Adipose tissue (tissue), 3 donors: ENCODE measurements around the gene PDZK1. TPM values are rescaled to one million over a fixed set of nuclear protein-coding genes. Genes with fewer than 3 reads are reported as not detected.
"Not testable (repeated sequence)": the region's sequence is repeated elsewhere in the genome, so short reads cannot be mapped to it uniquely, and the experiment has no call there.

ENCODE experiments used
- H3K27ac ChIP-seq: one replicate; pipeline ENCODE4 v1.5.1; 2013; ENCODE audit warnings: low read depth, low read length
- WGBS, 3 donors: extraction: QIAGEN DNeasy Blood & Tissue Kit; methylation state at CpG; one replicate each; pipeline ENCODE4 v1.1.7; 2013; 5-methylcytosine and 5-hydroxymethylcytosine counted together
- polyA plus RNA-seq, 3 donors: library from polyadenylated mRNA; stranded (reverse); fragments of 200-250 nt; gene quantifications; one replicate each; pipeline ENCODE4 v1.2.3, GENCODE V29; 2013
- donor health status: healthy with polysubstance abuse.
- donor health status: Bipolar disorder and iron deficiency.
- donor health status: healthy.

Gene PDZK1
- polyA plus RNA-seq, result 1 to 10 TPM in 1 of 3 donors, under 1 TPM in 1, not detected in 1; 0.07 to 1.4 TPM

GRCh38 chr1:145707183-145707867 lies at the start of gene PDZK1:
PDZK1 (minus strand) TSS chr1:145707368; CDS start chr1:145688021, 19,347 bp downstream.
- WGBS, 3 donors, result 37 to 80% (median 65%) methylated on average over 9 of the region's 9 CpGs
- no peak within 1 kb of the TSS for H3K27ac ChIP-seq

- 83 to 89% (median 85%) methylated on average over 5 of the region's 5 CpGs for whole genome bisulfite sequencing, 3 donors
- no peak overlapping the region for H3K27ac ChIP-seq
Observed at GRCh38 chr1:145751491-145752037, 44.4 kb upstream of the PDZK1 start.

GRCh38 chr1:145750426-145750825 lies 43.3 kb upstream of the PDZK1 start:
- WGBS, 3 donors, result 58 to 83% (median 70%) methylated on average over 5 of the region's 5 CpGs
- H3K27ac ChIP-seq, result no peak overlapping the region

- WGBS, 3 donors, result 72 to 94% (median 79%) methylated on average over 9 of the region's 9 CpGs
Observed at GRCh38 chr1:145747398-145748247, 40.5 kb upstream of the PDZK1 start.

GRCh38 chr1:145740269-145740668 lies 33.1 kb upstream of the PDZK1 start:
- WGBS, 3 donors, result 33 to 89% (median 87%) methylated on average over 4 of the region's 4 CpGs
- H3K27ac ChIP-seq, result no peak overlapping the region

More at GRCh38 chr1:145747398-145748247, 40.5 kb upstream of the PDZK1 start:
- no peak overlapping the region for H3K27ac ChIP-seq

- WGBS, 3 donors, result 95 to 100% (median 96%) methylated on average over 1 of the region's 1 CpG
- no peak overlapping the region for H3K27ac ChIP-seq
Observed at GRCh38 chr1:145736191-145736590, 29.0 kb upstream of the PDZK1 start.

- H3K27ac ChIP-seq, result no peak overlapping the region
- WGBS, 3 donors, result 91 to 95% (median 94%) methylated on average over 3 of the region's 3 CpGs
Observed at GRCh38 chr1:145730900-145731299, 23.7 kb upstream of the PDZK1 start.

GRCh38 chr1:145730467-145730866 lies 23.3 kb upstream of the PDZK1 start:
- 76 to 82% (median 77%) methylated on average over 4 of the region's 4 CpGs for WGBS, 3 donors
- no peak overlapping the region for H3K27ac ChIP-seq

GRCh38 chr1:145729666-145730436 lies 22.7 kb upstream of the PDZK1 start:
- 84 to 94% (median 92%) methylated on average over 5 of the region's 5 CpGs for WGBS, 3 donors
- no peak overlapping the region for H3K27ac ChIP-seq

- 55 to 69% (median 66%) methylated on average over 5 of the region's 5 CpGs for WGBS, 3 donors
Observed at GRCh38 chr1:145729196-145729595, 22.0 kb upstream of the PDZK1 start.

GRCh38 chr1:145726193-145726592 lies 19.0 kb upstream of the PDZK1 start:
- H3K27ac ChIP-seq, result not testable (repeated sequence)
- WGBS, 3 donors, result 96 to 98% (median 98%) methylated on average over 5 of the region's 5 CpGs

More at GRCh38 chr1:145729196-145729595, 22.0 kb upstream of the PDZK1 start:
- no peak overlapping the region for H3K27ac ChIP-seq

GRCh38 chr1:145720878-145721671 lies 13.9 kb upstream of the PDZK1 start:
- no peak overlapping the region for H3K27ac ChIP-seq
- WGBS, 3 donors, result 6 to 11% (median 7%) methylated on average over 47 of the region's 47 CpGs

- WGBS, 3 donors, result 40 to 61% (median 42%) methylated on average over 5 of the region's 5 CpGs
- no peak overlapping the region for H3K27ac ChIP-seq
Observed at GRCh38 chr1:145720556-145720877, 13.3 kb upstream of the PDZK1 start.

GRCh38 chr1:145719230-145720079 lies 12.3 kb upstream of the PDZK1 start, which contains the start of gene CD160:
CD160 (plus strand) TSS chr1:145719499; CDS start chr1:145728328, 8,829 bp downstream.
- WGBS, 3 donors, result 87 to 91% (median 88%) methylated on average over 12 of the region's 12 CpGs
- H3K27ac ChIP-seq, result no peak within 1 kb of the TSS

GRCh38 chr1:145718465-145718864 lies 11.3 kb upstream of the PDZK1 start:
- WGBS, 3 donors, result 95 to 98% (median 96%) methylated on average over 5 of the region's 5 CpGs
- not testable (repeated sequence) for H3K27ac ChIP-seq

- 7 to 79% (median 64%) methylated on average over 1 of the region's 1 CpG for whole genome bisulfite sequencing, 3 donors
- no peak overlapping the region for H3K27ac ChIP-seq
Observed at GRCh38 chr1:145717833-145718232, 10.7 kb upstream of the PDZK1 start.
